GM18867 (cell line): ENCODE results near the gene TIMP3.
"Not testable (repeated sequence)": the region's sequence is repeated elsewhere in the genome, so short reads cannot be mapped to it uniquely, and the experiment has no call there.

Experiments
- ATAC-seq: cut with Tn5 transposase; IDR thresholded peaks from one replicate; pipeline ENCODE4 v1.9.1; 2021; ENCODE audit warnings: mild to moderate bottlenecking, moderate library complexity; ENCODE audit not compliant: unreplicated experiment

Gene TIMP3

DNA sequence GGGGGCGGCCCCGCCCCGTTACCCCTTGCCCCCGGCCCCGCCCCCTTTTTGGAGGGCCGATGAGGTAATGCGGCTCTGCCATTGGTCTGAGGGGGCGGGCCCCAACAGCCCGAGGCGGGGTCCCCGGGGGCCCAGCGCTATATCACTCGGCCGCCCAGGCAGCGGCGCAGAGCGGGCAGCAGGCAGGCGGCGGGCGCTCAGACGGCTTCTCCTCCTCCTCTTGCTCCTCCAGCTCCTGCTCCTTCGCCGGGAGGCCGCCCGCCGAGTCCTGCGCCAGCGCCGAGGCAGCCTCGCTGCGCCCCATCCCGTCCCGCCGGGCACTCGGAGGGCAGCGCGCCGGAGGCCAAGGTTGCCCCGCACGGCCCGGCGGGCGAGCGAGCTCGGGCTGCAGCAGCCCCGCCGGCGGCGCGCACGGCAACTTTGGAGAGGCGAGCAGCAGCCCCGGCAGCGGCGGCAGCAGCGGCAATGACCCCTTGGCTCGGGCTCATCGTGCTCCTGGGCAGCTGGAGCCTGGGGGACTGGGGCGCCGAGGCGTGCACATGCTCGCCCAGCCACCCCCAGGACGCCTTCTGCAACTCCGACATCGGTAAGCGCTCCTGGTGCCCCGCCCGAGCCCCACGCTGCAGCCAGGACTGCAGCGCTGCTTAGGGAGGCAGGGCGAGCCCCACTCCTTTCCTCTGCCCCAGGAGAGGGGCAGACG, at the start of gene TIMP3:
TSS of gene TIMP3 (plus strand) at position 169 of the 700 bp plus-strand sequence. CDS start at position 466, 297 bp downstream.
- ATAC-seq, result no peak

DNA sequence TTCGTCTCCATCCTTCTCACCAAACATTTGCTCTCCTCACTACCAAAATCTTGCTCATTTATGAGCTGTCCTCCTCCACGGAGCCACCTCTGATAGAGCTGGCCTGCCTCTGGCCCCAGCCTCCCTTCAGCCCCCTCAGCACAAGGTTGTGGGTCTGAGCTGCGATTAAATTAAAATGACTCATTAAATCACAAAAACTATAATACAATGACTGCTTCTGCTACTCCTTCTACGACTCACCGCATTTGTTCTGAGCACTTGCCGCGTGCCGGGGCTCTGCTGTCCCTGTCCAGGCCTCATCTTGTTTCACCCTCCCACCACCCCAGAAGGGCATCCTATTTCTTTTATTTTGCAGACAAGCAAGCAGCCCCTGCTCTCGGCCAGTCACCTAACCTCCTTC, 49.2 kb upstream of the TIMP3 start:
- no peak for ATAC-seq

GRCh38 chr22:32752816-32753520, 48.5 kb upstream of the TIMP3 start:
- ATAC-seq, result no peak

DNA sequence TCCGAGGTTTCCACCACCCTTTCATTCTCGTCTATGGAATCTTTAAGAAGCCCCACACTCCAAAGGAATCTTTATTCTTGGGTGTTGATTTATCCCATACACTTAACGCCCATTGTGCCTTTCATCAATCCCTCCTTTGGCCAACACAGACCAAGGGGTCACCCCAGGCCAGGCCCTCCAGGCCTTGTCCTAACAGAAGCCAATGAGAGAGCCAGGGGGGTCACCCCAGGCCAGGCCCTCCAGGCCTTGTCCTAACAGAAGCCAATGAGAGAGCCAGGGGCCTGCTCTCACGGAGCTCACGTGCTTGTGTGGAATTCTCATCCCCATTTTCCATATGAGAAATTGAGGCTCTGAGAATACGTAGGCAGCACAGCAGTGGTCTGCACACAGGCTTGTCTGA, 47.9 kb upstream of the TIMP3 start:
- no peak for ATAC-seq

DNA sequence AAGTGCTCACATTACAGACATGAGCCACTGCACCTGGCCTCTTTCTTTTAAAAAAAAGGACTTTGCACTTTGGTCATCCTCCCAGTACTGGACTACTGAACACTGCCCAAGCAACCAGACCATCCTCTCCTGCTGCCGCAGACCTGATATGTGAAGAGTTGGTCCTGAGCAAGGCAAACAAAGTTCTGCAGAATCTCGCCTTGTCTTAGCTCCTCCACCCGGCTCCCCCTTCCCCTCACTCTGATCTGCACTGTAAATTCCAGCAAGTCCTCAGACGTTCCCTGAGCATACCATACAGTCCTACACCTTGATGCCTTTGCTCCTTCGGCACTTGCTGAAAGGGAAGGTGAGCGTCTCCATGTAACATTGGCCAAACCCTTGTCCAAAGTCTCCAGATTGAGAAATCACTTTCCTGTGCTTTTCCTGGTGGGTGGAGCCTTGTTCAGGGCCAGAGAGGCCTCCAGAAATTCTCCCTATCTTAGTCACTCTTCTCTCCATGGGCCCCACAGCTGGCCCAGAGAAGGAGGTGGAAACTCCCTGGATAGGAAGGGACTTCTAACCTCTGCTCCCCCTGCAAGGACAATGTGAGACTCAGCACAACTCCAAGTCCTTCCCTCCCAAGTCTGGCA, 47.0 kb upstream of the TIMP3 start:
- no peak for ATAC-seq

- not testable (repeated sequence) for ATAC-seq
These were observed 44.3 kb upstream of the TIMP3 start for GRCh38 chr22:32757086-32757762.

DNA sequence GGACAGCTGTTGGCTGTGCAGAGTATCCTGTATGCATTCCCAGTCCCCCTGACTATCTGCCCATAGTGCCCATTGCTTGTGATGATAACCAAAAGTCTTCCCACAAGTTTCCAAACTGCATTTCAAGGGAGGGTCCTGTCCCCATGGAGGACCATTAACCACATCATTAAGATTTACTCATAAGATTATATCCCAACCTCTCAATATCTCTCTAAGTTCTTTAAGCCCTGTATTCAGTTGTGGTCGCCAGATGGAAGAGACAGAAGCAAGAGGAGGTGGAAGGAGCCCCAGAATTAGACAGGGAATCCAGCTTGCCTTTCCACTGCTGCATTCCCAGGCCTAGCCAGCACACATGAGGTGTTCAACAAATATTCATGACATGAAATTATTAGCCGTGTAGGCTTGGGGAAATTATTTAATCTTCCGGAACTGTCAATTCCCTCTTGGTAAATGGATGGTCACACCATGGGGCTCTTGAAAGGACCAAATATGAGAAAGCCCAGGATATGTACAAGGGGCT, 42.6 kb upstream of the TIMP3 start:
- no peak for ATAC-seq

DNA sequence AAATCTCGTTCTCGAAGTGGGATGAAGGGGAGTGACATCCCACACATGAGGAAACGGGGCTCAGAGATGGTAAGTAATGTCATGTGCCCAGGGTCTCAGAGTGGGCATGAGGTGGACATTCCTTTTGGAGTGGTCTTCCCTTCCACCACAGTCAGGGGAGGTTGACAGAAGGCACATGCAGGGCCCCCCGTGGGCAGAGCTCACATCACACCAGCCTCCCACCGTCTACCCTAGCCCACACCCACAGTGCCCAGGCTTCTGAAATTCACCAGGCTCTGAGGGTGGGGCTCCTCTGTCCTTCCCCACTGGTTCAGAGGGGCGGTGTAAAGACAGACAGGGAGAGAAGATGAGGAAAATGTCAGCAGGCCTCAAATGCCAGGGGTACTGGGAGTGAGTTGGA, 41.1 kb upstream of the TIMP3 start:
- no peak for ATAC-seq

GRCh38 chr22:32760815-32761214, 40.7 kb upstream of the TIMP3 start:
- ATAC-seq, result no peak

- no peak for ATAC-seq
These were observed 40.1 kb upstream of the TIMP3 start for GRCh38 chr22:32761251-32761903.

DNA sequence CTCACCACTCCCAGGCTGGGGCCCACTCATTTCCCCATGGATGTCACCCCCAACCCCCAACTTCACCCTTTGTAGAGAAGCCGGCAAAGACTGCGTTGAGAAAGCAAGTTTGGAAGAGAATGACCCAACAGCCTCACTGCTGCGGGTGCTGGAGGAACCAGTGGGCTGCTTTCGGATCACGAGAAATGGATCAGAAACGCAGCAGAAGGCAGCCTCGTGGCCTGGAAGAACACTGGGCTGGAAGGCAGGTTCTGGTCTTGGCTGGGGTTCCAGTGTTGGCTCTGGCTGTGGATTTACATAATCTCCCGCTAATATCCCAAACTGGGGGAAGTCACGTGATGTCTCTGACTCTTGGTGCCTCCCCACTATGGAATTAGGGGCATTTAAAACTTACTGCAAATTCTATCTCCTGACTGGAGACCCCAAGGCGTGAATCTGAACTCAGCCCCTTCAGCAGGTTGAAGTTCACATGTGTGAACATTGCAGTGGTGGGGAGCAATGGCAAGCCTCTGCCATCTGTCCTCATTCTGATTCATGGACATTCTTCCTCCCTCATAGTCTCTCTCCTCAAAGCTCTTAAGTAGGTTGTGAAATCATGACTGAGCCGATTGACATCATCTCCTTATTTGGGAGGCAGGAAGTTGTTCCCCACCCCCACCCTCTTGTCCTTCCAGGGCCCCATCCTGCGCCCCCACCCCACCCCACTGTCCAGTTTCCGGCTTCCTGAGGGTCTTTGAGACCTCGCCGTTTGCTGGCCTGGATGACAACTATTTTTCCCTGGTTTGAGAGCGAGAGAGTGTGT, 37.0 kb upstream of the TIMP3 start:
- no peak for ATAC-seq

DNA sequence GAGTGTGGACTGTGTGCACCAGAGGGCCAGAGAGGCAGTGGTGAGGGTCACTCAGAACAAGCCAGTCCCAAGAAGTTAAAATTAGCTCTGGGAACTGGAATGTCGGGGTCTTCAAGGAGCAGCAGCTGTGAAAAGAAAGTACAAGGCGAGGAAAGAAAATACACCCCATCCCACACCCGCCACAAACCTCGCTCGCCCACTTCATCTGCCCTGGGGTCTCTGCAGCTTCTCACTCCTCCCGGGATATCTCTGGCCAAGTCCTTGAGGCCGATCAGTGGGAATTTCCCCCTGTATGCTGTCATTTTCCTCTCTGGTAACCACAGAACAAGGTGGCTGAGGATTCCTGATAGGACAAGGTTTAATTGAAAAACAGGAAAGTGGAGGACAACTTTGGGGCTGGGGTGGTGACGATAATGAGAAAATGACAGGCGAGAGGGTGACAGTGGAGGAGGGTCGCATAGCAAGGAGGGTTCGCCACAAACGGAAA, 36.3 kb upstream of the TIMP3 start:
- ATAC-seq, result no peak

- no peak for ATAC-seq
These were observed 29.7 kb upstream of the TIMP3 start for GRCh38 chr22:32771756-32772155.

DNA sequence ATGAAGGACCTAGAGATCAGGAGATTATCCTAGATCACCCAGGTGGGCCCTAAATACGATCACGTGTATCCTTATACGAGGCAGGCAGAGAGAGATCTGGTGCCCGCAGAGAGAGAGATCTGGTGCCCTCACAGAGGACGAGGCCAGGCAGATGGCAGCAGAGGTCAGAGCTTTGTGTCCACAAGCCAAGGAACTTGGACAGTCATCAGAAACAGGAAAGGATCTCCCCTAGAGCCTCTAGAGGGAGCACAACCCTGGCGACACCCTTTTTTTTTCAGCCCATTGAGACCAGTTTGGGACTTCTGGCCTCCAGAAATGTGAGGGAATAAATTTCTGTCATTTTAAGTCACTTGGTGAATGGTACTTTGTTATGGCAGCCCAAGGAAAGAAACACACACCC, 25.5 kb upstream of the TIMP3 start:
- no peak for ATAC-seq

- ATAC-seq, result no peak
These were observed 25.1 kb upstream of the TIMP3 start for GRCh38 chr22:32776397-32776796.

DNA sequence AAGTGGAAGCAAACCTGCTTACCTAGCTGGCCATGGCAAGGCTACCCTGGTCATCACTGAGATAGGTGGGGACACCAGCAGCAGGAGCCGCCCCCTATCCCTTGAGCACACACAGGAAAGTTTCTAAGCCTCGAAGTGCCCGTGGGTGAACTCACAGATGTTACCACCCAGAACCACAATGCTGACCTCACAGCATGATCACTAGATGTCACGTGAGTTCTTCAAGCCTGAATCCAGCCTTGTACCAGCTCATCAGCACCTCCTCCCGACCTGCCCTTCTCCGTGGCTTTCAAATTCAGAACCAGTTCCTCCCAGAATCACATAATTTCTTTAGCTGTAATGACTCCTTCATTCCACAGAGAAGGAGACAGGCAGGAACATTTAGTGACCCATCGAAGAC, 24.7 kb upstream of the TIMP3 start:
- no peak for ATAC-seq

DNA sequence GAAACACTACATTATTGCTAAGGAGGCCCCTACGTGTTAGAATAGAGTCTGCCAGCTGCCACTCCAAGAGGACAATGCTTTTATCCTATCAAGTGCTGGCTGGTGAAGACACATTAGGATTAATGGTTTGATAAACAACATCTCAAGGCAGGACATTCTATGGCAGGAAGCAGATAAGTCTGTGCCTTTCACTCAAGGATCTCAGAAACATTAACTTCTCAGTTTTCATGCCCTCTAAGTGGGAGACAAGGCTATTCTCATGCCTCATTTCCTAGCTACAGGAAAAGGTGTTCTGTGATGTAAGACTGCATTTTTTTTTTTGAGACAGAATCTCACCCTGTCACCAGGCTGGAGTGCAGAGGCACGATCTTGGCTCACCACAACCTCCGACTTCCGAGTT, 23.5 kb upstream of the TIMP3 start:
- ATAC-seq, result no peak

DNA sequence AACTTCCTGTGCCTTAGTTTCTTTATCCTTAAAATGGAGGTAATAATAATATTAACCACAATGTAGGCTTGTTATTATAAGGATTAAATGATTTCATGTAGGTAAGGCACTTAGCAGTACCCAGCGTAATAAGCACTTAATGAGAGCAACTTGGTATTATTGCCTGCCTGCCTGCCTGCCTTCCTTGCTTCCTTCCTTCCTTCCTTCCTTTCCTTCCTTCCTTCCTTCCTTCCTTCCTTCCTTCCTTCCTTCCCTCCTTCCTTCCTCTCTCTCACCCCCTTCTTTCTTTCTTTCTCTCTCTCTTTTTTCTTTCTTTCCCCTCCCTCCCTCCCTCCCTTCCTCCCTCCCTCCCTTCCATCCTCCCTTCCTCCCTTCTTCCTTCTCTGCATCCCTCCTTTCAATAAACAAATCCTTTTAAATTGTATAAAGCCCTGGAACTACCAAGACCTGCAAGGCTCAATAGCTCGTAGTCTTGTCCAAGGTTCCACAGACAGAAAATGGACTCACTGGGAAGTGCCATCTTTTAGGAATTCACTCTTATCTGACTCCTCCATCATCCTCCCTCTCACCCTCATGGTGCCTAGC, 20.7 kb upstream of the TIMP3 start:
- no peak for ATAC-seq

DNA sequence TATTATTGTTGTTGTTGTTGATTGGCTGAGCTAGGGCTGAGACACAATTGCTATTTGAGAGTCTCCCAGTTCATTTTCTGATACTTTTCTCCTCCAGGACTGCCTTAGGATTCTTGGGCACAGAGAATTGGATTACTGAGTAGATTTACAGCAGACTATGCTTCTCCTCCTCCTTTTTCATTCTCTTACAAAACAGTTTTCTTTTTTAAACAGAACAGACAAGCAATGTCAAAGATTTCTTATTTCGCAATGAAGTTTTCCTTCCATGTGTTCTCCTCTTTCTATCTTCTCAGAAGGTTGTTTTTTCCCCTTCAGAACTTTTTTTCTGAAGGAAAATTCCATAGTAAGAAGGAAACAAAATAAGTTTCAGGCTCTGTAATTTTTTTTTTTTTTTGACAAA, 19.8 kb upstream of the TIMP3 start:
- no peak for ATAC-seq
